HG03095 (cell line): ENCODE measurements around the gene VMO1.

Source experiments
- ATAC-seq: cut with Tn5 transposase; IDR thresholded peaks from one replicate; pipeline ENCODE4 v1.9.1; 2021; ENCODE audit warnings: moderate library complexity; ENCODE audit not compliant: unreplicated experiment

VMO1 gene

DNA sequence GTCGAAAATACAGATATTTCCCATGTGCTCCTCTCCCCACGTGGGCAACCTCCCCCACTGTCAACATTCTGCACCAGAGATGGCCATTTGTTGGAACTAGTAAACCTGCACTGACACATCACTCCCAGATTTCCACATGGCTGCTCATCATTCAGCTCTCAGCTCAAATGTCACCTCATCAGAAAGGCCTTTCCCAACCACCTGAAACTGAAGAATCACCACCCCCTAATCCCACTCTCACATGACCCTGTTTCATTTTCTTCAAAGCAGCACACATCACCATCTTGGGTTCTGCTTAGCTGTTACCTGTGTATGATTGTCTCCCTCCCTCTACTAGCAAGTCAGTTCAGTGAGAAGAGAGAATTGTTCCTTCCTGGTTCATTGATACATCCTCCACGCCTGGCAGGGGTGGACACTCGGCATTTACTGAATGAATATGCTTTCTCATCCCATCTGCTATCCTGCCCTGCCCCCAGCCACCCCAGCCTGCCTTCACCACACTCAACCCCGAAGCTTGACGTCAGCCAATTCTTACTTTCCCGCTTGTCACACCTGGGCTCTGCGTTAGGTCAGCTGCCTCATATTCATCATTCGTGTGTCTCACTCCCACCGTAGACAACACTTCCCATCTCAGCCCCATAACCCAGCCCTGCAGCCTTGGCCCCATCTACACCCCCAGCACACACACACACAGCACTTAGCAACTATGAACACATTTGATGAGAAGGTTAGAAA is 14.5 kb upstream of the VMO1 start:
- no peak for ATAC-seq

DNA sequence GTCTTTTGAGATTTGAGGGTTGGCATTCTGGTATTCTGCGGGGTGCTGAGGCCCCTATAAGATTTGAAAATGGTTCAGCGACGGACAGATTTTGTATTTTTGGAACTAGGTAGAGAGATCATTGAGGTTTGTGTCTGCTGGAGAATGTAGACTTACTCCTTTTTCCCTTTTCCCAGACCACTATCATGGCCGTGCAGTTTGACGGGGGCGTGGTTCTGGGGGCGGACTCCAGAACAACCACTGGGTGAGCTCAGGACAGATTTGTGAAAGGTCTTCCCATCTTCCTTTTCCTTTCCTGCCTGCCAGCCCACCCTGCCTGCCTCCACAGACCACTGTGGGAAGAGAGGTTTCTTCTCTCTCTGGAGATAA is 10.4 kb upstream of the VMO1 start:
- ATAC-seq = no peak

DNA sequence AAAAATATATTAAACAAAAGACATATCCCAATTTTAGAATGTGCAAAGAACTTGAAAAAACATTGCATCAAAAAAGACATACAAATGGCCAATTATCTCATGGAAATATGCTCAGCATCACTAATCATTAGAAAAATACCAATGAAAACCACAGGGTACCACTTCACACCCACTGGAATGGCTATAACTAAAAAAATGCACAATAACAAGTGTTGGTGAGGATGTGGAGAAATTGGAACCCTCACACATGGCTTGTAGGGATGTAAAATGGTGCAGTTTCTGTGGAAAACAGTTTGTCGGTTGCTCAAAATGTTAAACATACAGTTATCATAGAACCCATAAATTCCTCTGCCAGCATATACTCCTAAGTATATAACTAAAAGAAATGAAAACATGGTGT is 9.0 kb upstream of the VMO1 start:
- ATAC-seq = no peak

DNA sequence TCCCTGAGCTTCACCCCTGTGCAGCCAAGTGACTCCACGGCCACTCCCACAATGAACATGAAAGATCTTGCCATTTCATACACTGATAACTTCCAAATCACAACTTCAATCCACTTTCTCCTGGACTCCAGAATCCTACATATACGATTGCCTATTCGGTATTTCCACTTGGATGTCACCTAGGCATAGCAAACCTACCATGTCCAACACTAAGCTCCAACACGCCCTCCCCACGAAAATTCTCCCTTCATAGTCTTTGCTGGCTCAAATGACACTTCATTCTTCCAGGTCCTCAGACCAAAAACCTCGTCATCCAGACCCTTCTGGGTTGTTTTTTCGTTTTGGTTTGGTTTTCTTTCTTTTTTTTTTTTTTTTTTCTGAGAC is 4.5 kb upstream of the VMO1 start:
- no peak for ATAC-seq

- peak; percentile 82 for ATAC-seq
Observed at GRCh38 chr17:4789951-4790704, 4.0 kb upstream of the VMO1 start.

GRCh38 chr17:4789701-4789950 is 3.5 kb upstream of the VMO1 start:
- no peak for ATAC-seq

DNA sequence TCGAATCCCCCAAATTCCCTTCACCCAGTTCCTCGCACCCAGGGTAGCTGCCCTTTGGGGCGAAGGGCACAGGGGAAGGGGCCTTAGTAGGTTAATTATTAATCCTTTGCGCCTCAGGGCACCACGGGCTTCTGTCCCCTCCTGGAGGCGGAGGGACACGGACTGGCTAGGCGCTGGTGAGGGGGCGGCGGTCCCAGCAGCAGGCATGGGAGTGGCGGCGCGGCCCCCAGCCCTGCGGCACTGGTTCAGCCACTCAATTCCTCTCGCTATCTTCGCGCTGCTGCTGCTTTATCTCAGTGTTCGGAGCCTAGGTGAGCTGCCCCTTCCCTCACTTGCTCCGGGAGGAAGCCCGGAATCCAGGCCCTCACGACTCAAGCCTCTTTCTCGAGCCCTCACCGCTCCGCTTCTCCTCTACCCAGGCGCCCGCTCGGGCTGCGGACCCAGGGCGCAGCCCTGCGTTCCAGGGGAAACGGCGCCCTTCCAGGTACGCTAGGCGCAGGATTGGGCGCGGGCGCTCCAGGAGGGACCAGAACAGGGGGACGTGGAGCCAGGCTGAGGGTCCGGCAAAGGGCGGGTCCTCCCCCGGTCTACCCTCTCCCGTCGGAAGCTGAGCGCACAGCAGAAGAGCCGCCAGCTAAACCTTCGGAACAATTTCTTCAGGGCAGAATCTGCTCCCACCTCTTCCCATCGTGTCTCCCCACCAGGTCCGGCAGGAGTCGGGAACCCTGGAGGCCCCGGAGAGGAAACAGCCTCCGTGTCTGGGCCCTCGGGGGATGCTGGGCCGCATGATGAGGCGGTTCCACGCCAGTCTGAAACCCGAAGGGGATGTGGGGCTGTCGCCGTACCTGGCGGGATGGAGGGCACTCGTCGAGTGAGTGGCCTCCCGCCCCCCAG is 2.9 kb upstream of the VMO1 start, which contains the start of gene GLTPD2:
GLTPD2 (plus strand) TSS at position 158 of the 894 bp plus-strand sequence; CDS start at position 206, 48 bp downstream.
- no peak for ATAC-seq

DNA sequence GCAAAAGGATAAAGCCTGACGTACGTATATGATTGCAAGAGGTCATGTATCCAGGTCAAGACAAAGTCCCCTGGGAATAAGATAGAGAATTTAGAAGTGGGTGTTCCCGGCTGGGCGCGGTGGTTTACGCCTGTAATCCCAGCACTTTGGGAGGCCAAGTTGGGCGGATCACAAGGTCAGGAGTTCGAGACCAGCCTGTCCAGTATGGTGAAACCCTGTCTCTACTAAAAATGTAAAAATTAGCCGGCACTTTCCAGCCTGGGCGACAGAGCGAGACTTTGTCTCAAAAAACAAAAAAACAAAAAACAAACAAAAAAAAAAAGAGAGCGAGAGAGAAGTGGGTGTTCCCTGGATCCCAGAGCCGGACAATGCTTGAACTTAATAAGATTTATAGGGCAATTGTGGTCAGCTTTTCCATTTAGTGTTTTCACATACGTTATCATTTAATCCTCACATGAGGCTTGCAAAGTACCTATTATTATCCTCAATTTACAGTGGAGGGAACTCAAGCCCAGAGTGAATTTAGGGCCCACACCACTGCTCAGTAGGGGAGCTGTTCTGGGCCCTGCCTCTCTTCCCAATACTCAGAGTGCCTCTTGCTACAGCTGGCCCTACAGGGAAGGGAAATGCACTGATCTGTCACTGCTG is 2.1 kb upstream of the VMO1 start:
- no peak for ATAC-seq

GRCh38 chr17:4786516-4786915 is 352 bp upstream of the VMO1 start:
- ATAC-seq = no peak

GRCh38 chr17:4785311-4786105 is 656 bp downstream of the VMO1 start:
- no peak for ATAC-seq

DNA sequence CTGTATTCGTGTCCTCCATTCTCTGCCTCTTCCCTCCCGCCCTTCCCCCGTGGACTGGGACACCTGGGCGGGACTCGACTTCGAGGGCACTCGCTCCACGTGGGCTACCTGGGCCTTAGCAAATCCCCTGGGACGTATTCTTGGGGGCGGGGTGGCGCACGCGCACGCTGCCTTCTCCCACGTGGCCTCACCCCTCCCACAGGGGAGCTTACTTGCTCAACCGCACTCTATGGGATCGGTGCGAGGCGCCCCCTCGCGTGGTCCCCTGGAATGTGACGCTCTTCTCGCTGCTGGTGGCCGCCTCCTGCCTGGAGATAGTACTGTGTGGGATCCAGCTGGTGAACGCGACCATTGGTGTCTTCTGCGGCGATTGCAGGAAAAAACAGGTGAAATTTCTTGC is 3.5 kb downstream of the VMO1 start:
- no peak for ATAC-seq

DNA sequence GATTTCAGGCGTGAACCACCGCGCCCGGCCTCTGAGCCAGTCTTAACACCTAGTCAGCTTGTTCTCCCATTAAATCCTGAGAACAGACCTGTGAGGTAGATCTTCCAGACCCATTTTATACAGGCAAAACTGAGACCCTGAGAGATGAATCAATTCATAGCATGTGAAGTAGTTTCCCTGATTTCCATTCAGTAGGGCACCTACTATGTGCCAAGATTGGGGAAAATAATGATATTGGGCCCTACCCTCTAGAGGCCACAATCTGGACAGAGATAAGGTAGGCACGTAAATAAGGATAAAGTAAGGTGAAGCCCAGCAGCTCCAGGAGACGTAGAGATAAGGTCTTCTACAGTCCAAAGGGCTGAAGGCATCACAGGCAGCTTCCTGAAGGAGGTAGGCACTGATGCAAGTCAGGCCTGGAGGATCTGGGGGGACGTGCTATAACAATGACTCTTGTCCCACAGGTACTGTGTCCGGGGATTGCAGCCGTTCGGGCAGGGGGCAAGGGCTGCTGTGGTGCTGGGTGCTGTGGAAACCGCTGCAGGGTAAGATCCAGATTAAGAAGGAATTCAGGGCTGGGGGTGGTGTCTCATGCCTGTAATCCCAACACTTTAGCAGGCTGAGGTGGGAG is 5.7 kb downstream of the VMO1 start:
- no peak for ATAC-seq

DNA sequence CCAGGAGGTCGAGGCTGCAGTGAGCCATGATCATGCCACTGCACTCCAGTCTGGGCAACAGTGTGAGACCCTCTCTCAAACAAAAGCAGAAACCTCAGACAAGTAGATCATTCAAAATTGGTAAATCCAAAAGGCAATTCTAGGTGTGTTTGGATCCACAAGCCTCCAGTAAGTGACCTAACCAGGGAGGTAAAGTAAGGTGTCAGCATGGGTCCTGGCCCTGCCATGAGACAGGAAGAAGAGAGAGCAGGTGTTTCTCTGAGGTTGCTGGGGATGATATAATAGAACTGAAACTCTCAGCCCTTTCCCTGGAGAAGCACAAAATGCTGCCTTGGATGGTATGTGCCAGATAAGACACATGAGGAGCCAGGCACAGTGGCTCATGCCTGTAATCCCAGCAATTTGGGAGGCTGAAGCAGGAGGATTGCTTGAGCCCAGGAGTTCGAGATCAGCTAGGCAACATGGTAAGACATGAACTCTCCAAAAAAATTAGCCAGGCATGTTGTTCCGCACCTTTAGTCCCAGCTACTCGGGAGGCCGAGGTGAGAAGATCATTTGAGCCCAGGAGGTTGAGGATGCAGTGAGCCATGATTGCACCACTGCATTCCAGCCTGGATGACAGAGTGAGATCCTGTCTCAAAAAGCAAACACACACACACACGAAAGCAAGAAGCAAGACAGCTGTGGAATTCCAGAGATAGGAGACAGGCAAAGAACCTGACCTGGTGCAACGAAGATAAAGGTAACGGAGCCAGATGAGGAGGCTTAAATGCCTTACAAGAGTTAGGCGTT is 8.0 kb downstream of the VMO1 start:
- ATAC-seq = no peak

- ATAC-seq = no peak
Observed at GRCh38 chr17:4772235-4772613, 13.9 kb downstream of the VMO1 start.

DNA sequence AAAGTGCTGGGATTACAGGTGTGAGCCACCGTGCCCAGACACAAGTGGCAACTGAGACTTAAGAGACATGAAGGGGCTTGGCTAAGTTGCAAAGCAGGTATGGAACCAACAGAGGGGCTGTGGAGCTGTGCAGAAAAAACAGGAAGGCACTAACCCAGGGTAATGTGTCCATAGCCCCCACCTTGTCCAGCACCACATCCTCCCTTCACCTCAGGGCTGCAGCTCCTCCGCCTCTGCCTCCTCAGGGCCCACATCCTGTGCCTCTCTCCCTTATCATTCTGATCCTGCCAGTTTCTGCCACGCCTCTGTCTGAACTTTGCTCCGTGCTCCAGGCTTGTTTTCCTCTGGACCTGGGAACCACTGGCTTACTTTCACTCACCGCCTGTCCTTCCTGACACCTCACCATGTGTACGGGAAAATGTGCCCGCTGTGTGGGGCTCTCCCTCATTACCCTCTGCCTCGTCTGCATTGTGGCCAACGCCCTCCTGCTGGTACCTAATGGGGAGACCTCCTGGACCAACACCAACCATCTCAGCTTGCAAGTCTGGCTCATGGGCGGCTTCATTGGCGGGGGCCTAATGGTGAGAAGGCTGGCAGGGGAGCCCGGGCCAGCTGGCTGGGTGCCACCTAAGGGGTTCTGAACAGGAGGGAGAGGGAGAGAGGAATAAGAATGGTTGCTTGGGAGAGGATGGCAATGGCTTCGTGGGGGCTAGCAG is 14.5 kb downstream of the VMO1 start, which contains the start of gene TM4SF5:
TM4SF5 (plus strand) TSS at position 368 of the 716 bp plus-strand sequence; CDS start at position 405, 37 bp downstream.
- no peak for ATAC-seq

GRCh38 chr17:4769628-4770027 is 16.5 kb downstream of the VMO1 start:
- no peak for ATAC-seq

- no peak for ATAC-seq
Observed at GRCh38 chr17:4768298-4768697, 17.9 kb downstream of the VMO1 start.

DNA sequence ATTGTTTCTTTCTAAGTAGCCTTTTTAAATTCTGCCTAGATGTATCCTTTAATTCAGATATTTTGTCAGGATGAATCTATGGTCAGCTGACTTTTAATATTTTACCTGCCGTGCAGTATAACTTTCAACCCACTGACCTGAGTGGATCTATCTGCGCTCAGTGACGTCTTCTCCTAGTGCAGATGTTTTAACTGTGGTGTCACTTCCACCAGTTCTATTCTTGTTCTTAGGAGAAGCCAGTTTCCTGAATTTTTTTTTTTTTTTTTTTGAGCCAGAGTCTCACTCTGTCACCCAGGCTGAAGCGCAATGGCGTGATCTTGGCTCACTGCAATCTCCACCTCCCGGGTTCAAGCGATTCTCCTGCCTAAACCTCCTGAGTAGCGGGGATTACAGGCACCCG is 19.4 kb downstream of the VMO1 start:
- ATAC-seq = no peak

DNA sequence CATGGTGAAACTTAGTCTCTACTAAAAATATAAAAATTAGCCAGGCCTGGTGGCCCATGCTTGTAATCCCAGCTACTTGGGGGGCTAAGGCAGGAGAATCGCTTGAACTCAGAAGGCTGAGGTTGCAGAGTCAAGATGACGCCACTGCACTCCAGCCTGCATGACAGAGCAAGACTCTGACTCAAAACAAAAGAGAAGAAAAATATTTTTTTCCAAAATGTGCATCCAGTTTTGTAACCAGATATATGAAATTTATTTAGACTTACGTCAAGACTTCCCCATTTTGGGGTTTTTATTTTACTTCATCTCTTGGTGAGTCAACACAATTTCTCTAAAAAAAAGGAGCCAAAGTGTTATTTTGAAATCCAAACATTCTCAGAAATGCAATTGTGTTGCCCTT is 20.0 kb downstream of the VMO1 start:
- ATAC-seq = no peak
